ENCODE results near the gene GALNS.

Gene GALNS

GRCh38 chr16:88855736-88856121 lies 1.0 kb downstream of the GALNS start:
- Histone ChIP-seq H3K4me3 (ENCODE audit: low read depth, low read length) (peak overlapping the region; percentile 84), H3K4me1 (ENCODE audit: control insufficient read depth, insufficient read depth, low read length, unreplicated experiment) (peaks cover 7% of the 10 kb centered on the region), H3K36me3 (ENCODE audit: insufficient read depth, low read length) (peaks cover 3% of the 10 kb centered on the region; the same call in 1 of the 2 replicates), H3K27me3 (ENCODE audit: insufficient read depth, low read length) (no peaks in the 10 kb centered on the region), H3K27ac (ENCODE audit: low read depth, low read length) (no peak overlapping the region), H2AFZ (ENCODE audit: low read length, unreplicated experiment) (no peak overlapping the region), H3K79me2 (ENCODE audit: control insufficient read depth, insufficient read depth, low read length, unreplicated experiment) (peaks cover 23% of the 10 kb centered on the region)

- H3K4me3 ChIP-seq (ENCODE audit: low read depth, low read length), result no peak overlapping the region; the same call in 1 of the 2 replicates
- peaks cover 7% of the 10 kb centered on the region for H3K4me1 ChIP-seq (ENCODE audit: control insufficient read depth, insufficient read depth, low read length, unreplicated experiment)
- H3K36me3 ChIP-seq (ENCODE audit: insufficient read depth, low read length), result peaks cover under 1% of the 10 kb centered on the region; the same call in 1 of the 2 replicates
- no peak overlapping the region for H2AFZ ChIP-seq (ENCODE audit: low read length, unreplicated experiment)
- H3K79me2 ChIP-seq (ENCODE audit: control insufficient read depth, insufficient read depth, low read length, unreplicated experiment), result peaks cover 23% of the 10 kb centered on the region
- H3K27me3 ChIP-seq (ENCODE audit: insufficient read depth, low read length), result no peaks in the 10 kb centered on the region
- no peak overlapping the region for H3K27ac ChIP-seq (ENCODE audit: low read depth, low read length)
These were observed 1.6 kb downstream of the GALNS start for GRCh38 chr16:88855176-88855575.

- Histone ChIP-seq H3K27ac (ENCODE audit: low read depth, low read length) (no peak overlapping the region), H3K4me1 (ENCODE audit: control insufficient read depth, insufficient read depth, low read length, unreplicated experiment) (peaks cover 7% of the 10 kb centered on the region), H2AFZ (ENCODE audit: low read length, unreplicated experiment) (no peak overlapping the region), H3K79me2 (ENCODE audit: control insufficient read depth, insufficient read depth, low read length, unreplicated experiment) (peaks cover 23% of the 10 kb centered on the region), H3K4me3 (ENCODE audit: low read depth, low read length) (no peak overlapping the region), H3K36me3 (ENCODE audit: insufficient read depth, low read length) (no peaks in the 10 kb centered on the region), H3K27me3 (ENCODE audit: insufficient read depth, low read length) (no peaks in the 10 kb centered on the region)
These were observed 2.2 kb downstream of the GALNS start for GRCh38 chr16:88854306-88855111.

- H3K4me3 ChIP-seq (ENCODE audit: low read depth, low read length), result no peak overlapping the region
- no peaks in the 10 kb centered on the region for H3K27me3 ChIP-seq (ENCODE audit: insufficient read depth, low read length)
- peaks cover 6% of the 10 kb centered on the region for H3K4me1 ChIP-seq (ENCODE audit: control insufficient read depth, insufficient read depth, low read length, unreplicated experiment)
- no peaks in the 10 kb centered on the region for H3K36me3 ChIP-seq (ENCODE audit: insufficient read depth, low read length)
- no peak overlapping the region for H3K27ac ChIP-seq (ENCODE audit: low read depth, low read length)
- peaks cover 19% of the 10 kb centered on the region for H3K79me2 ChIP-seq (ENCODE audit: control insufficient read depth, insufficient read depth, low read length, unreplicated experiment)
- no peak overlapping the region for H2AFZ ChIP-seq (ENCODE audit: low read length, unreplicated experiment)
These were observed 3.3 kb downstream of the GALNS start for GRCh38 chr16:88853325-88853941.

GRCh38 chr16:88851616-88852015 lies 5.1 kb downstream of the GALNS start:
- Histone ChIP-seq H3K79me2 (ENCODE audit: control insufficient read depth, insufficient read depth, low read length, unreplicated experiment) (peaks cover 12% of the 10 kb centered on the region), H3K27ac (ENCODE audit: low read depth, low read length) (no peak overlapping the region), H2AFZ (ENCODE audit: low read length, unreplicated experiment) (no peak overlapping the region), H3K4me3 (ENCODE audit: low read depth, low read length) (no peak overlapping the region), H3K36me3 (ENCODE audit: insufficient read depth, low read length) (no peaks in the 10 kb centered on the region), H3K27me3 (ENCODE audit: insufficient read depth, low read length) (no peaks in the 10 kb centered on the region), H3K4me1 (ENCODE audit: control insufficient read depth, insufficient read depth, low read length, unreplicated experiment) (no peaks in the 10 kb centered on the region)

- Histone ChIP-seq H3K27ac (ENCODE audit: low read depth, low read length) (no peak overlapping the region), H3K79me2 (ENCODE audit: control insufficient read depth, insufficient read depth, low read length, unreplicated experiment) (peaks cover 6% of the 10 kb centered on the region), H3K4me3 (ENCODE audit: low read depth, low read length) (no peak overlapping the region), H3K4me1 (ENCODE audit: control insufficient read depth, insufficient read depth, low read length, unreplicated experiment) (no peaks in the 10 kb centered on the region), H2AFZ (ENCODE audit: low read length, unreplicated experiment) (no peak overlapping the region), H3K27me3 (ENCODE audit: insufficient read depth, low read length) (no peaks in the 10 kb centered on the region), H3K36me3 (ENCODE audit: insufficient read depth, low read length) (no peaks in the 10 kb centered on the region)
These were observed 6.1 kb downstream of the GALNS start for GRCh38 chr16:88850531-88851199.

GRCh38 chr16:88848557-88848956 lies 8.2 kb downstream of the GALNS start:
- Histone ChIP-seq H3K79me2 (ENCODE audit: control insufficient read depth, insufficient read depth, low read length, unreplicated experiment) (no peaks in the 10 kb centered on the region), H3K4me3 (ENCODE audit: low read depth, low read length) (no peak overlapping the region), H3K4me1 (ENCODE audit: control insufficient read depth, insufficient read depth, low read length, unreplicated experiment) (no peaks in the 10 kb centered on the region), H3K27me3 (ENCODE audit: insufficient read depth, low read length) (no peaks in the 10 kb centered on the region), H3K36me3 (ENCODE audit: insufficient read depth, low read length) (no peaks in the 10 kb centered on the region), H2AFZ (ENCODE audit: low read length, unreplicated experiment) (no peak overlapping the region), H3K27ac (ENCODE audit: low read depth, low read length) (no peak overlapping the region)

GRCh38 chr16:88847654-88848053 lies 9.1 kb downstream of the GALNS start:
- no peak overlapping the region for H3K4me3 ChIP-seq (ENCODE audit: low read depth, low read length)
- H3K4me1 ChIP-seq (ENCODE audit: control insufficient read depth, insufficient read depth, low read length, unreplicated experiment), result no peaks in the 10 kb centered on the region
- H3K36me3 ChIP-seq (ENCODE audit: insufficient read depth, low read length), result no peaks in the 10 kb centered on the region
- H3K27me3 ChIP-seq (ENCODE audit: insufficient read depth, low read length), result no peaks in the 10 kb centered on the region
- no peak overlapping the region for H3K27ac ChIP-seq (ENCODE audit: low read depth, low read length)
- H2AFZ ChIP-seq (ENCODE audit: low read length, unreplicated experiment), result no peak overlapping the region
- H3K79me2 ChIP-seq (ENCODE audit: control insufficient read depth, insufficient read depth, low read length, unreplicated experiment), result no peaks in the 10 kb centered on the region

GRCh38 chr16:88846088-88846487 lies 10.7 kb downstream of the GALNS start:
- Histone ChIP-seq H2AFZ (ENCODE audit: low read length, unreplicated experiment) (no peak overlapping the region), H3K36me3 (ENCODE audit: insufficient read depth, low read length) (no peaks in the 10 kb centered on the region), H3K4me1 (ENCODE audit: control insufficient read depth, insufficient read depth, low read length, unreplicated experiment) (no peaks in the 10 kb centered on the region), H3K27ac (ENCODE audit: low read depth, low read length) (no peak overlapping the region), H3K79me2 (ENCODE audit: control insufficient read depth, insufficient read depth, low read length, unreplicated experiment) (no peaks in the 10 kb centered on the region), H3K27me3 (ENCODE audit: insufficient read depth, low read length) (no peaks in the 10 kb centered on the region), H3K4me3 (ENCODE audit: low read depth, low read length) (no peak overlapping the region)

- no peak overlapping the region for H2AFZ ChIP-seq (ENCODE audit: low read length, unreplicated experiment)
- H3K27ac ChIP-seq (ENCODE audit: low read depth, low read length), result no peak overlapping the region
- H3K4me3 ChIP-seq (ENCODE audit: low read depth, low read length), result no peak overlapping the region
- H3K79me2 ChIP-seq (ENCODE audit: control insufficient read depth, insufficient read depth, low read length, unreplicated experiment), result no peaks in the 10 kb centered on the region
- no peaks in the 10 kb centered on the region for H3K4me1 ChIP-seq (ENCODE audit: control insufficient read depth, insufficient read depth, low read length, unreplicated experiment)
- no peaks in the 10 kb centered on the region for H3K36me3 ChIP-seq (ENCODE audit: insufficient read depth, low read length)
- no peaks in the 10 kb centered on the region for H3K27me3 ChIP-seq (ENCODE audit: insufficient read depth, low read length)
These were observed 12.2 kb downstream of the GALNS start for GRCh38 chr16:88844419-88845036.

Data from ACC112 (cell line).